HG03280 (cell line): Measurements from ENCODE around the gene CST9.

Source experiments
- ATAC-seq: cut with Tn5 transposase; IDR thresholded peaks from one replicate; pipeline ENCODE4 v1.9.1; 2021; ENCODE audit warnings: mild to moderate bottlenecking, moderate library complexity; ENCODE audit not compliant: unreplicated experiment

CST9 gene

GRCh38 chr20:23554401-23554800, 51.3 kb downstream of the CST9 start:
- no peak for ATAC-seq
